MM.1S (cell line): ENCODE results near the gene PTGER2.

Experiments used
- DNase-seq: peaks from one replicate; pipeline ENCODE4 v3.0.0-alpha.2; 2015
- H2AFZ ChIP-seq: fragments of 300-600 bp; sonication (generic); 2 replicates; pipeline ENCODE4 v1.6.0; 2016; ENCODE audit warnings: antibody characterized with exemption, low read length
- H3F3A ChIP-seq: fragments of 300-600 bp; sonication (generic); 2 replicates; pipeline ENCODE4 v1.6.1; 2016; ENCODE audit warnings: mild to moderate bottlenecking, antibody characterized with exemption, low read length, moderate library complexity, mixed read lengths; ENCODE audit not compliant: insufficient read depth
- H3K27ac ChIP-seq: fragments of 300-600 bp; sonication (generic); 2 replicates; pipeline ENCODE4 v1.5.1; 2016; ENCODE audit warnings: mild to moderate bottlenecking, low read length
- H3K27me3 ChIP-seq: fragments of 300-600 bp; sonication (generic); replicated peaks from 2 replicates; pipeline ENCODE4 v1.6.0; 2016; ENCODE audit warnings: low read length; ENCODE audit not compliant: insufficient read depth
- H3K36me3 ChIP-seq: fragments of 300-600 bp; sonication (generic); replicated peaks from 2 replicates; pipeline ENCODE4 v1.6.1; 2016; ENCODE audit warnings: mild to moderate bottlenecking, low read length, mixed read lengths; ENCODE audit not compliant: insufficient read depth
- H3K4me1 ChIP-seq: fragments of 300-600 bp; sonication (generic); 2 replicates; pipeline ENCODE4 v1.6.1; 2016; ENCODE audit warnings: low read length, mixed read lengths
- H3K4me2 ChIP-seq: fragments of 300-600 bp; sonication (generic); 2 replicates; pipeline ENCODE4 v1.6.0; 2016; ENCODE audit warnings: low read depth, low read length
- H3K4me3 ChIP-seq: fragments of 300-600 bp; sonication (generic); 2 replicates; pipeline ENCODE4 v1.5.1; 2016; ENCODE audit warnings: low read length, mixed read lengths
- H3K79me2 ChIP-seq: fragments of 300-600 bp; sonication (generic); 2 replicates; pipeline ENCODE4 v1.6.1; 2016; ENCODE audit warnings: mixed run types, low read length, mixed read lengths
- H3K9ac ChIP-seq: fragments of 300-600 bp; sonication (generic); 2 replicates; pipeline ENCODE4 v1.6.1; 2016; ENCODE audit warnings: low read length, mixed read lengths
- H3K9me2 ChIP-seq: fragments of 300-600 bp; sonication (generic); replicated peaks from 2 replicates; pipeline ENCODE4 v1.6.1; 2016; ENCODE audit warnings: mild to moderate bottlenecking, low read length, mixed read lengths; ENCODE audit not compliant: insufficient read depth
- H3K9me3 ChIP-seq: fragments of 300-600 bp; sonication (generic); replicated peaks from 2 replicates; pipeline ENCODE4 v1.6.1; 2016; ENCODE audit warnings: mild to moderate bottlenecking, low read length, mixed read lengths; ENCODE audit not compliant: insufficient read depth
- H4K20me1 ChIP-seq: fragments of 300-600 bp; sonication (generic); 2 replicates; pipeline ENCODE4 v1.6.1; 2016; ENCODE audit warnings: mild to moderate bottlenecking, low read length, moderate library complexity, mixed read lengths; ENCODE audit not compliant: insufficient read depth
- CTCF ChIP-seq: fragments of 300-600 bp; sonication (generic); IDR thresholded peaks from 2 replicates; pipeline ENCODE4 v1.5.1; 2016; ENCODE audit warnings: antibody characterized with exemption, low read length, mixed read lengths
- EZH2 ChIP-seq: fragments of 300-600 bp; sonication (generic); optimal IDR thresholded peaks from 2 replicates; pipeline ENCODE3; 2017; ENCODE audit warnings: low read depth, mild to moderate bottlenecking, antibody characterized with exemption, low read length, mixed read lengths
- EZH2phosphoT487 ChIP-seq: fragments of 300-600 bp; sonication (generic); IDR thresholded peaks from 2 replicates; pipeline ENCODE4 v1.6.1; 2018; ENCODE audit warnings: antibody characterized with exemption, low read length

Gene PTGER2

GRCh38 chr14:52366796-52367315, 52.7 kb downstream of the PTGER2 start:
- no peaks in the 10 kb centered on the region for H3F3A ChIP-seq
- H3K4me3 ChIP-seq = no peak overlapping the region
- H3K9ac ChIP-seq = no peak overlapping the region
- H3K9me3 ChIP-seq = no peaks in the 10 kb centered on the region
- H3K9me2 ChIP-seq = no peaks in the 10 kb centered on the region
- no peak for TF ChIP-seq CTCF
- no peak for TF ChIP-seq EZH2
- no peak for TF ChIP-seq EZH2phosphoT487
- no peaks in the 10 kb centered on the region for H3K79me2 ChIP-seq
- no peaks in the 10 kb centered on the region for H3K36me3 ChIP-seq
- H3K4me1 ChIP-seq = no peaks in the 10 kb centered on the region
- no peak for DNase-seq
- H2AFZ ChIP-seq = no peak overlapping the region
- no peaks in the 10 kb centered on the region for H4K20me1 ChIP-seq
- no peak overlapping the region for H3K4me2 ChIP-seq
- H3K27me3 ChIP-seq = no peaks in the 10 kb centered on the region
- H3K27ac ChIP-seq = no peak overlapping the region

GRCh38 chr14:52369305-52369801, 55.2 kb downstream of the PTGER2 start:
- no peak overlapping the region for H3K27ac ChIP-seq
- no peaks in the 10 kb centered on the region for H4K20me1 ChIP-seq
- no peak overlapping the region for H3K4me2 ChIP-seq
- no peak overlapping the region for H3K9ac ChIP-seq
- H3K27me3 ChIP-seq = no peaks in the 10 kb centered on the region
- no peaks in the 10 kb centered on the region for H3K9me2 ChIP-seq
- H3K9me3 ChIP-seq = no peaks in the 10 kb centered on the region
- H3K4me3 ChIP-seq = no peak overlapping the region
- no peaks in the 10 kb centered on the region for H3K79me2 ChIP-seq
- no peaks in the 10 kb centered on the region for H3F3A ChIP-seq
- no peak overlapping the region for H2AFZ ChIP-seq
- no peaks in the 10 kb centered on the region for H3K36me3 ChIP-seq
- TF ChIP-seq CTCF (no peak), EZH2 (no peak), EZH2phosphoT487 (no peak)
- DNase-seq = no peak
- no peaks in the 10 kb centered on the region for H3K4me1 ChIP-seq

GRCh38 chr14:52370406-52370935, 56.4 kb downstream of the PTGER2 start:
- TF ChIP-seq EZH2 = no peak
- no peak for TF ChIP-seq EZH2phosphoT487
- no peak for TF ChIP-seq CTCF
- H3K27ac ChIP-seq = no peak overlapping the region

More at GRCh38 chr14:52370406-52370935, 56.4 kb downstream of the PTGER2 start:
- H3F3A ChIP-seq = no peaks in the 10 kb centered on the region
- no peaks in the 10 kb centered on the region for H3K9me3 ChIP-seq
- H3K36me3 ChIP-seq = no peaks in the 10 kb centered on the region
- no peaks in the 10 kb centered on the region for H3K79me2 ChIP-seq
- no peaks in the 10 kb centered on the region for H3K27me3 ChIP-seq
- H3K9me2 ChIP-seq = no peaks in the 10 kb centered on the region
- no peak overlapping the region for H3K9ac ChIP-seq
- H4K20me1 ChIP-seq = no peaks in the 10 kb centered on the region
- no peak for DNase-seq
- no peak overlapping the region for H3K4me2 ChIP-seq
- no peak overlapping the region for H2AFZ ChIP-seq
- H3K4me3 ChIP-seq = no peak overlapping the region
- no peaks in the 10 kb centered on the region for H3K4me1 ChIP-seq
